Fibroblast of mammary gland (primary cell): ENCODE data around the gene MAGI1.

Source experiments
- DNase-seq: peaks from one replicate; pipeline ENCODE4 v3.0.0-alpha.2; 2010; ENCODE audit warnings: low read depth
- H3K4me3 ChIP-seq: 2 replicates; pipeline ENCODE4 v1.5.1; 2011; ENCODE audit warnings: low read depth, mild to moderate bottlenecking, low read length, moderate library complexity; ENCODE audit not compliant: control insufficient read depth
- CTCF ChIP-seq: conservative IDR thresholded peaks from 2 replicates; pipeline ENCODE4 v1.5.1; 2011; ENCODE audit warnings: low read depth, low read length, inconsistent platforms; ENCODE audit not compliant: control insufficient read depth, insufficient read depth

The MAGI1 gene

DNA sequence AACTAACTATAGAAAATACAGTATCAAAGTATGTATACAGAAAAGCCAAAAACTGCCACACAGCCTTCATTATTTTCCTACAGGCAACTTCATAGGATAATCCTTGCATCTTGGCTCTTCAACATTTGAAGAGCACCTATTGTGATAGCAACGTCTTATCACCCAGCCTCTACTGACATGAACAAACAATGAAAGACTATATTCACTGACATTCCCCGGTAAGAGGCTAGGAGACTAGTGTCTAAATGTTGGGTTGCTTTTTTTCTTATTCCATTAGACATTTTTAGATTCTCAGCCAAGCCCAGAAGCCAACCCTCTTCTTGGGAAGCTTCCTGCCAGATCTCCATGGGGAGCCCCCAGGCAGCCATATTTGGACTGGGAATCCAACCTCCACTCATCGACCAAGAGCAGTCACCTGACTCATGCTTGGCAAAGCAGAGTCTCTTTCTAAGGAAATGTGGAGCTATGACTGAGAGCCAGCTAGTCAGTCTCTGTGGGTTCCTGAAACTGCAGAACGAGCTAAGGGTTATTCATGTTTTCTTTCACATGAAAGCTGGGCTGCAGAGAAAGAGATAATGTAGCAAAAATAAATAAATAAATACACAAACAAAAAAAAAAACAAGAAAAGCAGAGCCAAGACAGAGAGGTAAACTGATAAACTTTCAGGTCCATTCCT, 227.5 kb downstream of the MAGI1 start:
- peak; percentile 78 for DNase-seq
- no peak for TF ChIP-seq CTCF
- no peak overlapping the region for H3K4me3 ChIP-seq

GRCh38 chr3:65810302-65810701, 228.4 kb downstream of the MAGI1 start:
- DNase-seq: peak; percentile 30
- TF ChIP-seq CTCF: no peak

GRCh38 chr3:65809641-65810150, 229.0 kb downstream of the MAGI1 start:
- DNase-seq: no peak
- TF ChIP-seq CTCF: no peak
- H3K4me3 ChIP-seq: no peak overlapping the region

More at GRCh38 chr3:65810302-65810701, 228.4 kb downstream of the MAGI1 start:
- no peak overlapping the region for H3K4me3 ChIP-seq

GRCh38 chr3:65808824-65809223, 229.9 kb downstream of the MAGI1 start:
- no peak for TF ChIP-seq CTCF
- H3K4me3 ChIP-seq: no peak overlapping the region
- no peak for DNase-seq

GRCh38 chr3:65808407-65808806, 230.3 kb downstream of the MAGI1 start:
- no peak for TF ChIP-seq CTCF
- no peak overlapping the region for H3K4me3 ChIP-seq
- no peak for DNase-seq

DNA sequence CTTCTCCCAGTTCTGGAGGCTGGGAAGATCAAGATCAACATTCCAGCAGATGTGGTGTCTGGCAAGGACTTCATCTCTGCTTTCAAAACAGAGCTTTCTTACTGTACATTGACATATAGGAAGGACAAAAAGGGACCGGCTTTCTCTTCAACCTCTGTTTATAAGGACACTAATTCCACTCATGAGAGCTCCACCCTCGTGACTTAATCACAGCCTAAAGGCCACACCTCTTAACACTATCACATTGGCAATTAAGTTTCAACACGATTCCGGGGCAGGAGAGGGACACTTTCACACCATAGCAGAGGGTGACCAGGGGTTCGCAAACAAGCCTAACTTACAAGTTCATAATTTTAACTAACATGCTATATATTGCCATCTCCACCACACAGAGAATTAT, 231.5 kb downstream of the MAGI1 start:
- no peak overlapping the region for H3K4me3 ChIP-seq
- no peak for TF ChIP-seq CTCF
- no peak for DNase-seq
